ENCODE measurements around the gene GFPT2.

GRCh38 chr5:180365829-180366228 is 12.7 kb upstream of the GFPT2 start:
- no peak for TF ChIP-seq POLR2A (IDR thresholded peaks at IDR 0.05; ENCODE audit: extremely low read depth, insufficient read length)
- TF ChIP-seq CTCF (IDR thresholded peaks at IDR 0.05; ENCODE audit: low read depth, low read length): no peak
